ENCODE results near the gene CD47.

GRCh38 chr3:108103886-108104797 is 13.3 kb upstream of the CD47 start:
- TF ChIP-seq EZH2 (IDR thresholded peaks at IDR 0.05): no peak
- TF ChIP-seq POLR2AphosphoS5 (IDR thresholded peaks at IDR 0.05; ENCODE audit: borderline replicate concordance, low read depth, low read length): no peak
- TF ChIP-seq FOXP2 (optimal IDR thresholded peaks at IDR 0.05; ENCODE audit: control extremely low read depth, extremely low read length, insufficient read depth): no peak
